Inferior parietal cortex (tissue), 1 donor: ENCODE data around the gene C1QTNF7.
A peak's percentile ranks its signal among the peaks of the same experiment; 100 is the strongest.

Experiments used
- DNase-seq: peaks from one replicate; pipeline ENCODE4 v3.0.0-alpha.2; 2016; ENCODE audit errors: extremely low spot score

C1QTNF7 gene

GRCh38 chr4:15457406-15458201, 29.8 kb downstream of the C1QTNF7 start:
- DNase-seq, result peak; percentile 79

DNA sequence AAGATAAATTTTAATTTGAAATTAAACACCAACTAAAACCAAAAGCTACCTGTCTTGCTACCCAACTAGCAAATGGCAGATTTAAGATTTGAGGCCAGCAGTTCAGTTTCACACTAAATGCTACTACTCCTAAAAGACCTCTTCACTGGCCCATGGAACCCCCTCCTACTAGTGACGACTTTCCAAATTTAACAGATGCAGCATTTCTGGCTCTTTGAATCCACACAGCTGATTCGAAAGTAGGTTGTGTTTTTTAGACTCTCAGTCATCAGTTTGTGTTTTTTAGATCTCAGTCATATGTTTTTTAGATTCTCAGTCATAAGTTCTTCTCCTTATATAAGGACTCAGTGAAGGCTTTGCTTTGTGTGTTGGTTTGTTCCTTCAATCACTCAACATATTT, 30.8 kb downstream of the C1QTNF7 start:
- DNase-seq, result no peak

DNA sequence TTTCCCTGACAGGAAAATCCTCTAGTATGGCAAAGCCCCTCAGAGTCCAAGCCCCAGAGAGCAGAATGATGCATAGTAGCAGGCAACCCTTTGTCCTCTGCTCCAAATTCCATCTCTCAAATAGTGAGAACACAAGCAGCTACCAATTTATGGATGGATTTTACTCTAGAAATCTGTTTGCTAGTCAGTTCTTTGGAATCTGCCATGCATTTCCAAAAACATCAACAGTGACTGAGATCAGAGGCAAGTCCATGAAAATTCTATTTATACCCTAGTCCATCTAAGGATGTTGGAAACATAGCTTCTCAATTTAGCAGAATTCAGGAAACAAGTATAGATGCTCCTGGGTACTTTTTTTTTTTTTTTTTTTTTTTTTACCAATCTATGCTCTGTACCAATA, 31.9 kb downstream of the C1QTNF7 start:
- no peak for DNase-seq

DNA sequence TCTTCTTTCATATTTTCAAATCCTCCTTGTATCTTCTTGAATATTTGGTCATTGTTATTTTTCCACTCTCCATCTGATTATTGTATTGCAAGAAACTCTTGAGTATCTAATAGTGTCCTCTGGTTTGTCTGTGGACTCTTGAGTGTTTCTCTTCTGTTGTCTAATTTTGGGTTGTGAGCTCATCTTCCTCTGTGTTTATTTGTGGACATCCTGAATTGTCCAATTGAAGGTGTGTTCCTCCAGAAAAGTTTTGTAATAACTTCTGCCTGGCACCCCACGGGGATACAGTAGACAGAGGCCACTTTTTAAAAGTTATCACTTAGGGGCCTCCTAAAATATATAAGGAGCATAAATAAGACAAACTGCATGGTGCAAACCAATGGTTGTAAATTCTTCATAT, 38.8 kb downstream of the C1QTNF7 start:
- DNase-seq, result no peak

GRCh38 chr4:15469402-15470127, 41.7 kb downstream of the C1QTNF7 start, which contains the start of gene CC2D2A:
TSS of gene CC2D2A (plus strand) at chr4:15469882. CDS start at chr4:15475933, 6,051 bp downstream.
- peak; percentile 54 for DNase-seq

DNA sequence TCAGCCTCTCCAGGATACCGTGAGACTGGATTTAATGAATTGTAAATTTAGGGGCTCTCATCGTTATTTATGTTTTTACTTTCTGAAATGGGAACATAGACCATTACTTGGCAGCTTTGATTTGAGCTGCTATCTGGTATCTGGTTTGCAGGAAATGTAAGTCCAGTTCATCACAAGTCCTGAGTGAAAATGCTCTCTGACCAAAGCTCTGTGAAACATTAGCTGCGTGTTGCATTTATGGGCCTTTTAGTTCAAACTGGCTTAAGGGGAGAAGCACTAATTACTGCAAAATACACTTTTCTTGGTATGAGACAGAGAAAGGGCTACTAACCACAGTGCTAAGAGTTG, 42.3 kb downstream of the C1QTNF7 start:
- DNase-seq, result no peak

DNA sequence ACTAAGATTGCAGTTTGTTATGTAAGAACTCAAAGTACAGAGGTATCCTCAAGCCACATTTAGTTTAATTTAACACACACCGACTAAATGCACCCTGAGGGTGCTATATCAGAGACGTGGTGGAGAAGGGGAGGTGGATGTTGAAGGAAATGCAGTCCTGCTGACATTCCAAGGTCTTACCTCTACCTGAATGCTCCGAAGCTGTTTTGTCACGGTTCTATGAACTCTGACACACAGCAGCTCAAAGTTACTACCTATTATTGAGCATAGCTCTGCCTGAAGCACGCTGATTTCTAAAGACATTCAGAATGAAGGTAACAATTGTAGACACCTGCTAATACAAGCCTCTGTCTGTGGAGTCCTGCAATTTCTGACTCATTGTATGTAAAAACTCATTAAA, 48.6 kb downstream of the C1QTNF7 start:
- DNase-seq, result no peak

GRCh38 chr4:15478724-15479088, 50.9 kb downstream of the C1QTNF7 start:
- no peak for DNase-seq

DNA sequence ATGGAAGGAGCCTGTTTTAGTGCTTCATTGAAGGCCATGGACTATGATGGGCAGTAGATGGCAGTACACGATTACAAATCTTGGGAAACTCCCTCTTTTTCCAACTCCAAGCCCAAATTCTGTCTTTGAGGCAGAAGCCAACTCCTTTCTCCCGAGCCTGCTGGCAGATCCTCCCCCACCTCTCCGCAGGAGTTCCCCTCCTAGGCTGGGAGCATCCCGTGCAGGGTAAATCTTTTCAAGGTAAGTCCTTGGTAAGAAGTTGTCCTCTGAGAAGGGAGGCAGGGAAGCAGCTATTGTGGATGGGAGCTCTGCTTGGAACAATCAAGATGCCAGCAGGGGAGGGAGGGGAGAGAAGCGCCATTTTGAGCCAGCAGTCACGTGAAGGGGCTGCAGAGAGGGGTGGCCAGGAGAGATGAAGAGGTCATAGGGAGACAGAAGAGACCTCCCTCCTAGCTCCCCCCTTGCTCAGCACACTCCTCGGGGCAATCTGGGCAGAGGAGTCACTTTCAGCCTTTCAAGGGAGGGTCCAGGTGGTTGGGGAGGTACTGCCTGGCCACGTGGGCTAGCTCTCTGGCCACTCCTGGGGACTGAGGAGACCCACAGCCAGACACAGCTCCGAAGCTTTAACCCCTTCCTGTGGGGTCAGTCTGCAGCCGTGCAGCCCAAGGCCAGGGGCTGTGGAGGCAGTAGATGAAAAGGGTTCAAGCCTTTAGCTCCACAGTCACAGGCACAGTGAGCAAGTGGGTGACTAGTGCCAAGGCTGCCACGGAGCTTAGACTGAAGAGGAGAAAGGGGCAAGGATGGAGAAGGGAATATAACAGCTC, 51.5 kb downstream of the C1QTNF7 start:
- peak; percentile 92 for DNase-seq

DNA sequence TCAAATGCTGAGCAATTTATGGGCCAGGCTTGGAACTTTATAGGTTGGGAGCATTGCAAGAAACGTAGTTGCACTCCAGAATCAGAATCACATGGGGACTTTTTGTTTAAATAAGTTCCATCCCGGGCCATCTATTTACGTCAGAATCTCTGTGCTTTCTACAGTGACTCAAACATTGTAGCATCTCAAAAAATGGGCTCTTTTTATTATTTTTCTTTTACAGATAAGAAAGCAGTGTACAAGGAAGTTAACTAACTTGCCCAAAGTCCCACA, 52.0 kb downstream of the C1QTNF7 start:
- DNase-seq, result no peak

GRCh38 chr4:15481961-15482745, 54.3 kb downstream of the C1QTNF7 start:
- DNase-seq, result no peak

DNA sequence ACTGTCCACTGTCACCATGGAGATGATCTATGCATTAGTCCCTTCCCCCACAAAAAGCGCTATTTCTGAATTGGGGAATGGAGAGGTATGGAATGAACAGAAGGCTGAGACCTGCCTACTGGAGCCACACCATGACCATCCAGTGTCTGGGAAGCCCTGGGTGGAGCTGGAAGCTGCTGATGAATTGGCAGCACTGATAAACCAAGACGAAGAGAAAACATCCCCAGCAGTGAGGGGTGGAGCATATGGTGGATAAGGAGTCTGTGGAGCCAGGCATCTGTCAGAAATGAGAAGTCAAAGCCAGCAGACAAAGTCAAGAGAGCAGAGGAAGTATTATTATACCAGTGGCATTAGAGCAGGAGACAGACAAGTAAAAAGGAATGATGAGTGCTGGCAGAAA, 55.0 kb downstream of the C1QTNF7 start:
- DNase-seq, result no peak

GRCh38 chr4:15488136-15488535, 60.3 kb downstream of the C1QTNF7 start:
- DNase-seq, result no peak

DNA sequence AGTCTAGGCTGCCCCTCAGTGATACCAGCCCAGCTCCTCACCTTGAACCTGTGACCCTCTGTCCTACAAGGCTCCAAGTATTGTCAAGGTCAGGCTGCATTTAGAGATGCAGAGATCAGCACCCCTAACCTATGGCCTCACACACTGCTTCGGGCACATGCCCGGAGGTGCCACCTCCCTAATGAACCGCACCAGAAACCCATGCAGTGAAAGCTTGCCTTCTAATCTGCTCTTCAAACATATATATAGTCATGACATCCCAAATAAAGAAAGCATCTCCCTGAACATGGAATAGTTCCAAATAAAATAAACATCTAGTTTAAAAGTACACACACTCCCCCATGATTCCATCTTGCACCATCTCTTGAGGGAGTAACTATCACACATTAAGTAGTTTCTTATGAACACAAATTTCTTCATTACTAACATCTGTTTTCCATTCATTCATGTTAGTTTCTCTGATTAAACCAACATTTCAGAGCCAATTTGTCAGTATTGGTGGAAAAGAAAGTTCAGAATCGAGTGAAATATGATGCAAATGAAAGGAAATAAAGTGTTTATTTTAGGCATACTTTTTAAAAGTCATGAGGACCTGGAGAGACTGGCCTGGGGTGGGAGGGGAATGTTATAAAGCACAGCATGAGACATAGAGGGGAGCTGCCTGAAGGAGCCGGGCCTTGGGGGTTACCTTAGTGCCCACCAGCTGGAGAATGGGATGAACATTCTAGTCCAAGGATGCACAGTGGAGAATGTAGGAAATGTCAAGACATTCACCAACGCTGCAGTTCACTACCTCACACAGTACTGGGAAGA, 61.0 kb downstream of the C1QTNF7 start:
- no peak for DNase-seq

DNA sequence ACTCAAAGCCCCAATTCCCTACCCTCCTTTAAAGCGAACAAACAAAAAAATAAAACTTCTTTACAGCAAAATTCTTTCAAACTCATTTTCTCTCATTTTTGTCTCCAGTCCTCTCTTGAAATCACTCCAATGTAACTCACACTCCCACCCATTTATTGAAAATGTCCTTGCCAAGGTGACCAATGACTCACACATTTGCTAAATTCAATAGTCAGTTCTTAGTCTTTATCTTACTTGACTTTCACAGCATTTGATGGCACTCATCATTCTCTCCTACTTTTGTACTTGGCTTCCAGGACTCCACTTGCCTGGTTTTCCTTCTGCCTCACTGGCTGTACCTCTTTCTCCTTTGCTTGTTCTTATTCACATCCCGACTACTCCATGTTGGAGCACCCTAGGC, 61.7 kb downstream of the C1QTNF7 start:
- DNase-seq, result no peak

GRCh38 chr4:15493411-15493810, 65.6 kb downstream of the C1QTNF7 start:
- DNase-seq, result no peak

DNA sequence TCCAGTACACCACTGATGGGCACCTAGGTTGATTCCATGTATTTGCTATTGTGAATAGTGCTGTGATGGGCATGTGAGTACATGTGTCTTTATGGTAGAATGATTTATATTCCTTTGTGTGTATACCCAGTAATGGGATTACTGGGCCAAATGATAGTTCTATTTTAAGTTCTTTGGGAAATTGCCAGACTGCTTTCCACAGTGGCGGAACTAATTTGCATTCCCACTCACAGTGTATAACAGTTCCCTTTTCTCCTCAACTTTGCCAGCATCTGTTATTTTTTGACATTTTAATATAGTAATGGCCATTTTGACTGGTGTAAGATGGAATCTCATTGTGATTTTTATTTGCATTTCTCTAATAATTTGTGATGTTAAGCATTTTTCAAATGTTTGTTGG, 67.8 kb downstream of the C1QTNF7 start:
- no peak for DNase-seq
